Measurements from ENCODE around the gene DDX23.

The DDX23 gene

GRCh38 chr12:48889679-48890078 is 37.7 kb upstream of the DDX23 start:
- H3K27me3 Mint-ChIP-seq (ENCODE audit: low read depth, poor library complexity): peaks cover 35% of the 10 kb centered on the region
- H3K4me1 Mint-ChIP-seq: peaks cover 37% of the 10 kb centered on the region
- no peaks in the 10 kb centered on the region for H3K9me3 Mint-ChIP-seq
- no peaks in the 10 kb centered on the region for H3K36me3 Mint-ChIP-seq (ENCODE audit: low read depth)
- peak overlapping the region; percentile 87 for H3K27ac Mint-ChIP-seq
- no peak overlapping the region for H3K4me3 Mint-ChIP-seq
- no peak for DNase-seq
- no peak for TF ChIP-seq CTCF (IDR thresholded peaks at IDR 0.05)

- Mint-ChIP-seq H3K9me3 (no peaks in the 10 kb centered on the region), H3K27me3 (ENCODE audit: low read depth, poor library complexity) (peaks cover 6% of the 10 kb centered on the region), H3K4me1 (peaks cover 66% of the 10 kb centered on the region), H3K4me3 (peak overlapping the region; percentile 52), H3K36me3 (ENCODE audit: low read depth) (no peaks in the 10 kb centered on the region), H3K27ac (peak overlapping the region; percentile 99)
- DNase-seq: no peak
- no peak for TF ChIP-seq CTCF (IDR thresholded peaks at IDR 0.05)
Observed at GRCh38 chr12:48883305-48884161, 31.6 kb upstream of the DDX23 start.

- H3K27ac Mint-ChIP-seq: peak overlapping the region; percentile 99
- DNase-seq: no peak
- H3K4me3 Mint-ChIP-seq: peak overlapping the region; percentile 18
- H3K4me1 Mint-ChIP-seq: peaks cover 65% of the 10 kb centered on the region
- no peaks in the 10 kb centered on the region for H3K36me3 Mint-ChIP-seq (ENCODE audit: low read depth)
- H3K9me3 Mint-ChIP-seq: no peaks in the 10 kb centered on the region
- peaks cover 6% of the 10 kb centered on the region for H3K27me3 Mint-ChIP-seq (ENCODE audit: low read depth, poor library complexity)
- no peak for TF ChIP-seq CTCF (IDR thresholded peaks at IDR 0.05)
Observed at GRCh38 chr12:48882972-48883304, 31.0 kb upstream of the DDX23 start.

- Mint-ChIP-seq H3K4me3 (peak overlapping the region; percentile 76), H3K27me3 (ENCODE audit: low read depth, poor library complexity) (peaks cover 6% of the 10 kb centered on the region), H3K4me1 (peaks cover 65% of the 10 kb centered on the region), H3K9me3 (no peaks in the 10 kb centered on the region), H3K36me3 (ENCODE audit: low read depth) (no peaks in the 10 kb centered on the region), H3K27ac (peak overlapping the region; percentile 99)
- TF ChIP-seq CTCF (IDR thresholded peaks at IDR 0.05): no peak
- DNase-seq: peak; percentile 31
Observed at GRCh38 chr12:48882315-48882687, 30.3 kb upstream of the DDX23 start.

- H3K4me1 Mint-ChIP-seq: peaks cover 60% of the 10 kb centered on the region
- H3K27ac Mint-ChIP-seq: peak overlapping the region; percentile 99
- peak overlapping the region; percentile 76 for H3K4me3 Mint-ChIP-seq
- no peak for TF ChIP-seq CTCF (IDR thresholded peaks at IDR 0.05)
- no peaks in the 10 kb centered on the region for H3K9me3 Mint-ChIP-seq
- DNase-seq: no peak
- H3K27me3 Mint-ChIP-seq (ENCODE audit: low read depth, poor library complexity): peaks cover 8% of the 10 kb centered on the region
- H3K36me3 Mint-ChIP-seq (ENCODE audit: low read depth): no peaks in the 10 kb centered on the region
Observed at GRCh38 chr12:48881686-48882314, 29.8 kb upstream of the DDX23 start.

Data from nephron progenitor cell (in vitro differentiated cells).